HCT116 (cell line): ENCODE measurements around the gene TBC1D13.

Experiments
- CTCF ChIP-seq, 3 experiments: fragments of 200-600 bp in 1 of 3; sonication (generic) in 1 of 3; IDR thresholded peaks in 2 of 3; conservative IDR thresholded peaks in 1 of 3; 2 replicates each; pipeline ENCODE4 v1.5.1; 2012 to 2017; ENCODE audit warnings: low read depth in 2 of 3, low read length in 2 of 3, antibody characterized with exemption in 1 of 3, borderline replicate concordance in 1 of 3, control low read depth in 1 of 3, mild to moderate bottlenecking in 1 of 3, mixed read lengths in 1 of 3, mixed run types in 1 of 3, moderate library complexity in 1 of 3; ENCODE audit not compliant: insufficient read depth in 1 of 3
- MAX ChIP-seq: IDR thresholded peaks from 2 replicates; pipeline ENCODE4 v1.6.1; 2012

GRCh38 chr9:128747241-128747640 lies 39.8 kb upstream of the TBC1D13 start:
- TF ChIP-seq CTCF (IDR thresholded peaks at IDR 0.05 in 2 of 3, conservative IDR thresholded peaks at IDR 0.05 in 1 of 3; ENCODE audit: borderline replicate concordance in 1 of 3, insufficient read depth in 1 of 3, low read depth in 2 of 3, low read length in 2 of 3) (no peak), MAX (no peak)
